ENCODE measurements around the gene INPP5D. TPM values are rescaled to one million over a fixed set of nuclear protein-coding genes. Genes with fewer than 3 reads are reported as not detected.

INPP5D gene
- total RNA-seq, 1 experiment from 2014 or later: 12.7 TPM

DNA sequence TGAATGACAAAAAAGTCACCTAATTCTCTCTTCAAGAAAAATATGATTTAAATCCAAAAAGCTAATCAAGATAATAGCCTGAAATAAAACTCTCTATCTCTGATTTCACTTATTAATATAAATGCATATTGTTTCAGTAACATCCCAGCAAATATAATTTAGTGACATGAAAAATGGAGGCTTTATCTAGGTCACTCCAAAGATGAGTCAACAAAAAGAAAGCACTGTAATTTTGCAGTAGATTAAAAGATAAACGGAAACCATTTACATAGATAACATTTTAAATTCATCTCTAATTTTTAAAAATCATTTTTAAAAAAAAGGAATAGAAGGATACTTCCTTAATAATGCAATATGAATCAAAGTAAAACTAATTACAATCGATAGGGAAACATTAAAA lies 76.9 kb downstream of the INPP5D start:
- no peak overlapping the region for H4K91ac ChIP-seq (ENCODE audit: insufficient read length, low read depth, low read length)
- no peak for DNase-seq
- no peak overlapping the region for H2AK5ac ChIP-seq (ENCODE audit: insufficient read length, low read length)
- no peak overlapping the region for H2BK120ac ChIP-seq (ENCODE audit: low read depth, low read length, poor library complexity, severe bottlenecking)
- Mint-ChIP-seq H3K9me3 (peaks cover 7 to 12% of the 10 kb centered on the region in 2 experiments), H3K27me3 (ENCODE audit: low read depth) (no peaks in the 10 kb centered on the region; the same call in 1 of the 2 replicates), H3K4me3 (no peak overlapping the region), H3K27ac (no peak overlapping the region), H3K36me3 (ENCODE audit: insufficient read depth in 1 of 3, low read depth in 3 of 3) (peaks cover 6 to 13% (median 6%) of the 10 kb centered on the region in 3 experiments; a peak in 6 of 7 replicates), H3K4me1 (peaks cover 43% of the 10 kb centered on the region in 2 experiments)
- WGBS (ENCODE audit: extremely low coverage, insufficient read length, low lambda C conversion rate): no CpG with 5 or more reads among the region's 2 CpGs
- no peak overlapping the region for H2BK15ac ChIP-seq (ENCODE audit: low read depth, low read length)
- no peak overlapping the region for H3K4ac ChIP-seq (ENCODE audit: low read depth, low read length)
- no peaks in the 10 kb centered on the region for H3K27me3 ChIP-seq (ENCODE audit: insufficient read depth, low read length)
- no peak overlapping the region for H3K9ac ChIP-seq (ENCODE audit: extremely low read depth, insufficient read length, low read length)
- H4K8ac ChIP-seq (replicated peaks; ENCODE audit: insufficient read length, low read depth, low read length): no peak overlapping the region
- no peak overlapping the region for H3K18ac ChIP-seq (ENCODE audit: insufficient read length, low read depth, low read length)
- H3K23ac ChIP-seq (ENCODE audit: insufficient read length, low read depth, low read length): no peak overlapping the region
- no peak overlapping the region for H3K56ac ChIP-seq (ENCODE audit: insufficient read length, low read depth, low read length)
- H3K14ac ChIP-seq (ENCODE audit: insufficient read depth, low read length): no peak overlapping the region
- H3K79me1 ChIP-seq (ENCODE audit: insufficient read depth, low read depth, low read length, poor library complexity, severe bottlenecking): no peaks in the 10 kb centered on the region
- H4K20me1 ChIP-seq (ENCODE audit: control insufficient read depth, insufficient read depth, insufficient read length): no peaks in the 10 kb centered on the region
- H3T11ph ChIP-seq (ENCODE audit: low read length): no peak overlapping the region
- no peaks in the 10 kb centered on the region for H3K23me2 ChIP-seq (ENCODE audit: insufficient read length, low read depth, low read length, poor library complexity, severe bottlenecking)
- TF ChIP-seq, protein P1, sequence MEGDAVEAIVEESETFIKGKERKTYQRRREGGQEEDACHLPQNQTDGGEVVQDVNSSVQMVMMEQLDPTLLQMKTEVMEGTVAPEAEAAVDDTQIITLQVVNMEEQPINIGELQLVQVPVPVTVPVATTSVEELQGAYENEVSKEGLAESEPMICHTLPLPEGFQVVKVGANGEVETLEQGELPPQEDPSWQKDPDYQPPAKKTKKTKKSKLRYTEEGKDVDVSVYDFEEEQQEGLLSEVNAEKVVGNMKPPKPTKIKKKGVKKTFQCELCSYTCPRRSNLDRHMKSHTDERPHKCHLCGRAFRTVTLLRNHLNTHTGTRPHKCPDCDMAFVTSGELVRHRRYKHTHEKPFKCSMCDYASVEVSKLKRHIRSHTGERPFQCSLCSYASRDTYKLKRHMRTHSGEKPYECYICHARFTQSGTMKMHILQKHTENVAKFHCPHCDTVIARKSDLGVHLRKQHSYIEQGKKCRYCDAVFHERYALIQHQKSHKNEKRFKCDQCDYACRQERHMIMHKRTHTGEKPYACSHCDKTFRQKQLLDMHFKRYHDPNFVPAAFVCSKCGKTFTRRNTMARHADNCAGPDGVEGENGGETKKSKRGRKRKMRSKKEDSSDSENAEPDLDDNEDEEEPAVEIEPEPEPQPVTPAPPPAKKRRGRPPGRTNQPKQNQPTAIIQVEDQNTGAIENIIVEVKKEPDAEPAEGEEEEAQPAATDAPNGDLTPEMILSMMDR (conservative IDR thresholded peaks at IDR 0.05): no peak
- H2BK12ac ChIP-seq (ENCODE audit: insufficient read length, low read depth, low read length): no peak overlapping the region
- H3K79me2 ChIP-seq (ENCODE audit: insufficient read depth, low read length): no peaks in the 10 kb centered on the region
- no peaks in the 10 kb centered on the region for H3K9me3 ChIP-seq (ENCODE audit: control insufficient read depth, low read depth, low read length)
- H2AFZ ChIP-seq (ENCODE audit: low read length): no peak overlapping the region
- no peak overlapping the region for H2BK20ac ChIP-seq (ENCODE audit: low read depth, low read length, poor library complexity, severe bottlenecking)
- H3K4me1 ChIP-seq (ENCODE audit: insufficient read depth, low read length): no peaks in the 10 kb centered on the region; the same call in 1 of the 2 replicates
- H4K5ac ChIP-seq (ENCODE audit: insufficient read length, low read depth, low read length): no peak overlapping the region
- H3K4me2 ChIP-seq (ENCODE audit: insufficient read depth, insufficient read length, low read length): no peak overlapping the region
- no peak overlapping the region for H2BK5ac ChIP-seq (ENCODE audit: insufficient read length, low read length)
- no peak overlapping the region for H3K27ac ChIP-seq (ENCODE audit: insufficient read length, low read depth, low read length)
